Endothelial cell (in vitro differentiated cells): ENCODE measurements around the gene TJP1. TPM values are rescaled to one million over a fixed set of nuclear protein-coding genes. Genes with fewer than 3 reads are reported as not detected.

Experiments
- DNase-seq: peaks from one replicate; pipeline ENCODE4 v3.0.0; 2021; ENCODE audit warnings: low spot score
- H3K27ac Mint-ChIP-seq: one replicate; pipeline ENCODE4 v1.8.0; 2021; ENCODE audit warnings: mixed read lengths, inconsistent platforms; ENCODE audit not compliant: unreplicated experiment
- H3K27me3 Mint-ChIP-seq: one replicate; pipeline ENCODE4 v1.8.0; 2021; ENCODE audit warnings: mild to moderate bottlenecking, moderate library complexity, mixed read lengths, inconsistent platforms; ENCODE audit not compliant: unreplicated experiment
- H3K36me3 Mint-ChIP-seq: one replicate; pipeline ENCODE4 v1.8.0; 2021; ENCODE audit warnings: mild to moderate bottlenecking, low read depth, mixed read lengths, inconsistent platforms; ENCODE audit not compliant: unreplicated experiment
- H3K4me1 Mint-ChIP-seq: one replicate; pipeline ENCODE4 v1.8.0; 2021; ENCODE audit warnings: mild to moderate bottlenecking, mixed read lengths, inconsistent platforms; ENCODE audit not compliant: unreplicated experiment
- H3K4me3 Mint-ChIP-seq: one replicate; pipeline ENCODE4 v1.8.0; 2021; ENCODE audit warnings: mild to moderate bottlenecking, mixed read lengths, inconsistent platforms; ENCODE audit not compliant: unreplicated experiment
- H3K9me3 Mint-ChIP-seq: one replicate; pipeline ENCODE4 v1.8.0; 2021; ENCODE audit warnings: mixed read lengths, inconsistent platforms; ENCODE audit not compliant: unreplicated experiment
- CTCF ChIP-seq: fragments of 200-600 bp; sonication (generic); IDR thresholded peaks from one replicate; pipeline ENCODE4 v1.5.0; 2021; ENCODE audit warnings: antibody characterized with exemption; ENCODE audit not compliant: unreplicated experiment
- total RNA-seq: library from RNA; stranded (reverse); fragmentation: NEBNext Ultra II Directional; extraction: Animal tissue kit (Norgen Biotek cat#: 25700); gene quantifications from one replicate; pipeline ENCODE4 v1.2.1, GENCODE V29; 2021; ENCODE audit not compliant: unreplicated experiment

The TJP1 gene
- total RNA-seq, 1 donor from 2014 or later: 473 TPM

GRCh38 chr15:29695489-29696167 lies 126.6 kb downstream of the TJP1 start:
- Mint-ChIP-seq H3K27me3 (peaks cover 15% of the 10 kb centered on the region), H3K4me1 (peaks cover 15% of the 10 kb centered on the region), H3K36me3 (peaks cover 26% of the 10 kb centered on the region), H3K27ac (no peak overlapping the region), H3K4me3 (no peak overlapping the region), H3K9me3 (no peaks in the 10 kb centered on the region)
- TF ChIP-seq CTCF: no peak
- no peak for DNase-seq

GRCh38 chr15:29693225-29693624 lies 129.0 kb downstream of the TJP1 start:
- Mint-ChIP-seq H3K4me1 (peaks cover 18% of the 10 kb centered on the region), H3K4me3 (no peak overlapping the region), H3K9me3 (no peaks in the 10 kb centered on the region), H3K27ac (peak overlapping the region; percentile 9), H3K36me3 (peaks cover 15% of the 10 kb centered on the region), H3K27me3 (peaks cover 11% of the 10 kb centered on the region)
- no peak for DNase-seq
- TF ChIP-seq CTCF: no peak

- peaks cover 24% of the 10 kb centered on the region for H3K4me1 Mint-ChIP-seq
- no peak for DNase-seq
- H3K27me3 Mint-ChIP-seq: peaks cover 8% of the 10 kb centered on the region
- peaks cover 8% of the 10 kb centered on the region for H3K36me3 Mint-ChIP-seq
- TF ChIP-seq CTCF: no peak
- no peaks in the 10 kb centered on the region for H3K9me3 Mint-ChIP-seq
- H3K4me3 Mint-ChIP-seq: peak overlapping the region; percentile 23
- peak overlapping the region; percentile 25 for H3K27ac Mint-ChIP-seq
These were observed 129.7 kb downstream of the TJP1 start for GRCh38 chr15:29692527-29692926.

GRCh38 chr15:29690765-29691475 lies 131.3 kb downstream of the TJP1 start:
- H3K36me3 Mint-ChIP-seq: peaks cover 6% of the 10 kb centered on the region
- H3K27me3 Mint-ChIP-seq: peaks cover 8% of the 10 kb centered on the region
- no peak overlapping the region for H3K27ac Mint-ChIP-seq
- no peak overlapping the region for H3K4me3 Mint-ChIP-seq
- no peaks in the 10 kb centered on the region for H3K9me3 Mint-ChIP-seq
- DNase-seq: no peak
- peaks cover 29% of the 10 kb centered on the region for H3K4me1 Mint-ChIP-seq
- no peak for TF ChIP-seq CTCF

GRCh38 chr15:29689287-29689986 lies 132.8 kb downstream of the TJP1 start:
- peaks cover 6% of the 10 kb centered on the region for H3K36me3 Mint-ChIP-seq
- no peak overlapping the region for H3K27ac Mint-ChIP-seq
- peaks cover 2% of the 10 kb centered on the region for H3K27me3 Mint-ChIP-seq
- H3K4me1 Mint-ChIP-seq: peaks cover 29% of the 10 kb centered on the region
- no peaks in the 10 kb centered on the region for H3K9me3 Mint-ChIP-seq
- no peak for TF ChIP-seq CTCF
- no peak for DNase-seq
- H3K4me3 Mint-ChIP-seq: no peak overlapping the region
